Suprapubic skin (tissue), 3 donors: ENCODE results near the gene PHF1.

ENCODE experiments used
- EP300 ChIP-seq: sonication (generic); formaldehyde crosslinking; IDR thresholded peaks from one replicate; pipeline ENCODE4 v1.6.1; 2017; ENCODE audit warnings: antibody characterized with exemption
- POLR2A ChIP-seq, 2 donors: fragments of 450-650 bp; IDR thresholded peaks; one replicate each; pipeline ENCODE4 v1.6.1; 2017; ENCODE audit warnings: antibody characterized with exemption in 2 of 2, mild to moderate bottlenecking in 2 of 2, moderate library complexity in 2 of 2
- TF ChIP-seq, protein P1 (sequence below), 2 donors: fragments of 200-600 bp in 1 of 2; fragments of 450-650 bp in 1 of 2; sonication (generic) in 1 of 2; IDR thresholded peaks; one replicate each; pipeline ENCODE4 v1.5.1; 2016 to 2019; ENCODE audit warnings: antibody characterized with exemption in 2 of 2, mild to moderate bottlenecking in 1 of 2, moderate library complexity in 1 of 2

DNA sequence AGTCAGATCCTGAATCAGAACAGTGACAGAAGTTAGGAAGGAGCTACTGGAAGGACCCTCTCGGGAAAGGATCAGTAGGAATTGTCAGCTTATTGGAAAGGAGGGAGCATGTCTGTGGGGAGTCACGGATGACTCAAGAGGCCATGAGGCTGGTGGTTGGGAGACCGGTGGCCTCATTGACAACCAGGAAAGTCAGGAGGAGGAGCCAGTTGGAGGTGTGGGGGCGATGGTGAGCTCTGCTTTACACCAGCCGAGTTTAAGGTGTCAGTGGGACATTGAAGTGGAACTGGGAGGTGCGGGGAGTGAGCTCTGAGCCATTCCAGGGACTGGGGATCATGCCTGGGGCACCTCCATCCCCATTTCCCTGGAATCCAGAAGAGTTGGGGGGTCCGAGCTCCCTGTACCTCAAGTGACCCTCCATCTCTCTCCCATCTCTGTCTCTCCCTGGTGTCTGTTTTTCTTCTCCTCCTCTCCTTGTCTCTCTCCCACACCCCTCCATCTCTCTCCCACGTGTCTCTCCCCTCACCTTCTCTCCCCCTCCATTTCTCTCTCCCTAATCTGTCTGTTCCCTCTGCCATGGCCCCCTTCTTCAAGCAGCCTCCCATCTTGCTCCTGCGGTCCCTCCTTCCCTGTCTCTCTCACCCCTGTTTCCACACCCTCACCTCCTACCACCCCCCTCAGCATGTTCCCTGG is 29.3 kb downstream of the PHF1 start:
- TF ChIP-seq, protein P1, sequence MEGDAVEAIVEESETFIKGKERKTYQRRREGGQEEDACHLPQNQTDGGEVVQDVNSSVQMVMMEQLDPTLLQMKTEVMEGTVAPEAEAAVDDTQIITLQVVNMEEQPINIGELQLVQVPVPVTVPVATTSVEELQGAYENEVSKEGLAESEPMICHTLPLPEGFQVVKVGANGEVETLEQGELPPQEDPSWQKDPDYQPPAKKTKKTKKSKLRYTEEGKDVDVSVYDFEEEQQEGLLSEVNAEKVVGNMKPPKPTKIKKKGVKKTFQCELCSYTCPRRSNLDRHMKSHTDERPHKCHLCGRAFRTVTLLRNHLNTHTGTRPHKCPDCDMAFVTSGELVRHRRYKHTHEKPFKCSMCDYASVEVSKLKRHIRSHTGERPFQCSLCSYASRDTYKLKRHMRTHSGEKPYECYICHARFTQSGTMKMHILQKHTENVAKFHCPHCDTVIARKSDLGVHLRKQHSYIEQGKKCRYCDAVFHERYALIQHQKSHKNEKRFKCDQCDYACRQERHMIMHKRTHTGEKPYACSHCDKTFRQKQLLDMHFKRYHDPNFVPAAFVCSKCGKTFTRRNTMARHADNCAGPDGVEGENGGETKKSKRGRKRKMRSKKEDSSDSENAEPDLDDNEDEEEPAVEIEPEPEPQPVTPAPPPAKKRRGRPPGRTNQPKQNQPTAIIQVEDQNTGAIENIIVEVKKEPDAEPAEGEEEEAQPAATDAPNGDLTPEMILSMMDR (IDR thresholded peaks at IDR 0.05) = no peak
- TF ChIP-seq POLR2A (IDR thresholded peaks at IDR 0.05) = no peak
- no peak for TF ChIP-seq EP300
